Measurements from ENCODE around the gene ZBTB34. TPM values are rescaled to one million over a fixed set of nuclear protein-coding genes. Genes with fewer than 3 reads are reported as not detected.

The ZBTB34 gene
- total and polyA plus RNA-seq, 9 of the 15 experiments (the other 6 are each of a cell fraction or from before 2014, with no cell fraction given) = 2.7 to 15.6 (median 9.8) TPM

DNA sequence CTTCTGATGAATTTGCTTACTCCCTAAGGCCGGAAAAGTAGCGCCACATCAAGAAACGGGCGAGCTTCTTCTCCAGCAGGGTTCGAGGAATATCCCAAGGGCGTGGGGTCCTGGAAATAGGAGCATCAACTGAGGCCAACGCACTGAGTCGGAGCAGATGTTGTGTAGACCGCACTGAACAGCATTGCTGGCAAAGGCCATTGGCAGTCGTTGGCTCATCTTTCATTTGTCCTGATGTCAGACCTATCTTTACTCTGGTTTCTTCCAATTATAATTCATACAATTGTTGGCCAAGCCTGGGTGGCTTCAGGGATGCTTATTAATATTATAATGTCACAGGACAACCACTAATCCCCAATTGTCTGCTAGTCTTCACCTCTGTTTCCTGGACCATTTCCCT, 26.5 kb downstream of the ZBTB34 start:
- no TSS peak for BruUV-seq (replicated peaks)
- ATAC-seq (no peak), DNase-seq (ENCODE audit: extremely low read depth in 1 of 4, low spot score in 3 of 4) (no peak), FAIRE-seq (no peak)
- Histone ChIP-seq H4K20me1 (replicated peaks; ENCODE audit: control insufficient read depth, insufficient read depth, low read length) (peaks cover 21% of the 10 kb centered on the region; the same call in 1 of the 2 replicates), H3K4me3 (no peak overlapping the region), H3K9ac (ENCODE audit: insufficient read depth in 1 of 2, low read depth in 2 of 2, low read length in 2 of 2) (no peak overlapping the region), H2AFZ (ENCODE audit: low read depth, low read length) (no peak overlapping the region), H3K9me3 (replicated peaks; ENCODE audit: control insufficient read depth, insufficient read depth, low read depth, low read length) (no peaks in the 10 kb centered on the region), H3K27ac (ENCODE audit: extremely low read depth, low read depth, low read length) (no peak overlapping the region), H3K4me1 (replicated peaks in 1 of 2; ENCODE audit: control insufficient read depth in 2 of 2, insufficient read depth in 2 of 2, low read length in 2 of 2) (peaks cover 0 to 6% of the 10 kb centered on the region in 2 experiments; a peak in 3 of 5 replicates), H3K27me3 (ENCODE audit: control insufficient read depth in 2 of 2, insufficient read depth in 2 of 2, low read length in 2 of 2) (no peaks in the 10 kb centered on the region), H3K79me2 (ENCODE audit: control insufficient read depth, insufficient read depth, low read length) (peaks cover 7% of the 10 kb centered on the region; the same call in 1 of the 3 replicates), H3K9me1 (ENCODE audit: control insufficient read depth, insufficient read depth, low read length) (no peaks in the 10 kb centered on the region), H3K4me2 (ENCODE audit: insufficient read depth, low read length) (no peak overlapping the region), H3K36me3 (ENCODE audit: control insufficient read depth, insufficient read depth, low read length) (peaks cover 19% of the 10 kb centered on the region)
- 59% methylated on average over 10 of the region's 10 CpGs for WGBS (ENCODE audit: insufficient coverage, low coverage, missing lambda C conversion rate)
- intact Hi-C loops (cut with micrococcal nuclease) (no loop called here), in situ Hi-C loops (cut with MboI) (no loop called here)
- CTCF ChIA-PET (ENCODE audit: low intra/inter-chr PET ratio) = no interaction called here
- TF ChIP-seq POLR2G (IDR thresholded peaks at IDR 0.05; ENCODE audit: low read depth, low read length) (0 out of 2 replicates have a peak, but pooled peaks have one; percentile 19), TAL1 (IDR thresholded peaks at IDR 0.05) (no peak)
- POLR2A ChIA-PET = interaction anchor here (0.6 to 0.7 kb wide), 2 partner anchors 30 to 537 kb away, joined by 3 read pairs; partner anchors contain the start of gene ZNF79

DNA sequence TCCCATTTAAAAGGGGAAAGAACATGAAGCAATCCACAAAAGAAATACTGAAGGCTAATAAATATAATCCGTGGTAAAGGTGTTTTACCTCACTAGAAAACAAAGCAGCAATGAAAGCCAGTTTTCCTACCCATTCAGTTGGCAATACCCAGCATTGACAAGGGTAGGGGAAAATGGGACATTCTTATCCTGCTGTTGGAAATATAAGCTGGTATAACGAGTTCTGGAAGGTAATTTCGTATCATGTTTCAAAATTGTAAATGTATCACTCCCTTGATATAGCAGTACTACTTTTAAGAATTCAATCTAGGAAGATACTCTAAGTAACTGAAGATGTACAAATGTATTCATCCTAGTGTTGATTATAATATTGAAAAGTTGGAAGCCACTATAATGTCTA, 31.2 kb downstream of the ZBTB34 start:
- no peaks in the 10 kb centered on the region for H3K79me2 ChIP-seq (ENCODE audit: control insufficient read depth, insufficient read depth, low read length)
- WGBS (ENCODE audit: insufficient coverage, low coverage, missing lambda C conversion rate) = 2% methylated on average over 3 of the region's 3 CpGs
- POLR2A ChIA-PET = no interaction called here
- DNase-seq (ENCODE audit: extremely low read depth in 1 of 4, low spot score in 3 of 4) (no peak), FAIRE-seq (no peak), ATAC-seq (no peak)
- H3K4me3 ChIP-seq = no peak overlapping the region
- no peaks in the 10 kb centered on the region for H3K9me3 ChIP-seq (replicated peaks; ENCODE audit: control insufficient read depth, insufficient read depth, low read depth, low read length)
- intact Hi-C loops (cut with micrococcal nuclease) (no loop called here), in situ Hi-C loops (cut with MboI) (no loop called here)
- H3K4me2 ChIP-seq (ENCODE audit: insufficient read depth, low read length) = no peak overlapping the region
- BruUV-seq (replicated peaks) = no TSS peak
- CTCF ChIA-PET (ENCODE audit: low intra/inter-chr PET ratio) = no interaction called here
- H3K9ac ChIP-seq (ENCODE audit: insufficient read depth in 1 of 2, low read depth in 2 of 2, low read length in 2 of 2) = no peak overlapping the region
- H4K20me1 ChIP-seq (replicated peaks; ENCODE audit: control insufficient read depth, insufficient read depth, low read length) = peaks cover under 1% of the 10 kb centered on the region; the same call in 1 of the 2 replicates
- no peaks in the 10 kb centered on the region for H3K36me3 ChIP-seq (ENCODE audit: control insufficient read depth, insufficient read depth, low read length)
- H3K27me3 ChIP-seq (ENCODE audit: control insufficient read depth in 2 of 2, insufficient read depth in 2 of 2, low read length in 2 of 2) = no peaks in the 10 kb centered on the region; a peak in 2 of 5 replicates
- H3K27ac ChIP-seq (ENCODE audit: extremely low read depth, low read depth, low read length) = no peak overlapping the region
- no peaks in the 10 kb centered on the region for H3K9me1 ChIP-seq (ENCODE audit: control insufficient read depth, insufficient read depth, low read length)
- no peak overlapping the region for H2AFZ ChIP-seq (ENCODE audit: low read depth, low read length)
- H3K4me1 ChIP-seq (replicated peaks in 1 of 2; ENCODE audit: control insufficient read depth in 2 of 2, insufficient read depth in 2 of 2, low read length in 2 of 2) = no peaks in the 10 kb centered on the region
- TF ChIP-seq ZNF75A (CRISPR knock-in tag; IDR thresholded peaks at IDR 0.05) (no peak), ZNF239 (CRISPR knock-in tag; IDR thresholded peaks at IDR 0.05) (no peak)
- TF ChIP-seq, protein P1, sequence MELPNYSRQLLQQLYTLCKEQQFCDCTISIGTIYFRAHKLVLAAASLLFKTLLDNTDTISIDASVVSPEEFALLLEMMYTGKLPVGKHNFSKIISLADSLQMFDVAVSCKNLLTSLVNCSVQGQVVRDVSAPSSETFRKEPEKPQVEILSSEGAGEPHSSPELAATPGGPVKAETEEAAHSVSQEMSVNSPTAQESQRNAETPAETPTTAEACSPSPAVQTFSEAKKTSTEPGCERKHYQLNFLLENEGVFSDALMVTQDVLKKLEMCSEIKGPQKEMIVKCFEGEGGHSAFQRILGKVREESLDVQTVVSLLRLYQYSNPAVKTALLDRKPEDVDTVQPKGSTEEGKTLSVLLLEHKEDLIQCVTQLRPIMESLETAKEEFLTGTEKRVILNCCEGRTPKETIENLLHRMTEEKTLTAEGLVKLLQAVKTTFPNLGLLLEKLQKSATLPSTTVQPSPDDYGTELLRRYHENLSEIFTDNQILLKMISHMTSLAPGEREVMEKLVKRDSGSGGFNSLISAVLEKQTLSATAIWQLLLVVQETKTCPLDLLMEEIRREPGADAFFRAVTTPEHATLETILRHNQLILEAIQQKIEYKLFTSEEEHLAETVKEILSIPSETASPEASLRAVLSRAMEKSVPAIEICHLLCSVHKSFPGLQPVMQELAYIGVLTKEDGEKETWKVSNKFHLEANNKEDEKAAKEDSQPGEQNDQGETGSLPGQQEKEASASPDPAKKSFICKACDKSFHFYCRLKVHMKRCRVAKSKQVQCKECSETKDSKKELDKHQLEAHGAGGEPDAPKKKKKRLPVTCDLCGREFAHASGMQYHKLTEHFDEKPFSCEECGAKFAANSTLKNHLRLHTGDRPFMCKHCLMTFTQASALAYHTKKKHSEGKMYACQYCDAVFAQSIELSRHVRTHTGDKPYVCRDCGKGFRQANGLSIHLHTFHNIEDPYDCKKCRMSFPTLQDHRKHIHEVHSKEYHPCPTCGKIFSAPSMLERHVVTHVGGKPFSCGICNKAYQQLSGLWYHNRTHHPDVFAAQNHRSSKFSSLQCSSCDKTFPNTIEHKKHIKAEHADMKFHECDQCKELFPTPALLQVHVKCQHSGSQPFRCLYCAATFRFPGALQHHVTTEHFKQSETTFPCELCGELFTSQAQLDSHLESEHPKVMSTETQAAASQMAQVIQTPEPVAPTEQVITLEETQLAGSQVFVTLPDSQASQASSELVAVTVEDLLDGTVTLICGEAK (IDR thresholded peaks at IDR 0.05) = no peak
- TF ChIP-seq, protein P1 (CRISPR knock-in tag; IDR thresholded peaks at IDR 0.05) = no peak

All from K562 (cell line).